ENCODE results near the gene SLCO3A1. TPM values are rescaled to one million over a fixed set of nuclear protein-coding genes. Genes with fewer than 3 reads are reported as not detected.

Gene SLCO3A1
- total and polyA plus RNA-seq, 4 donors, result 9.6 to 60.7 (median 34.4) TPM

DNA sequence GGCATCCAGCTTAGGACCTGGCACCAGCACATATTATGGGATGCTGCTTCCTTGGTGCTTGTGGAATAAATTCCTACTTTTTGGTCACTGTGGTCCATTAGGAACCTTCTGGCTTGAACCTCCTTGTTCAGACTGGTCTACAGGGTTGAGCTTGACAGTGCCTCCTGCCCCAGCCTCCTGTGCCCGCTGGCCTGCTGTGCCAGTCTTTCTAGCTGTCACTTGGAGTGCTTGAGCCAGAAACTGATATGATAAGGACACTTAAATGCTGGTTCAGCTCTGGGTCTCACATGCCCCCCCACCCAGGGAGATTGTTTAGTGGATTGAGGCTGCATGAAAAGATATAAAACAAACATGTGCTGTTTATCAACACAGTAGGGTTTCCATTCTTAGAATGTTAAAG, 147.8 kb downstream of the SLCO3A1 start:
- 68 to 78% methylated on average over 1 of the region's 1 CpG for WGBS, 2 donors
- H3K27ac ChIP-seq (ENCODE audit: low read depth in 1 of 2, low read length in 2 of 2), result no peak overlapping the region
- no peaks in the 10 kb centered on the region for H3K36me3 ChIP-seq (ENCODE audit: control insufficient read depth in 1 of 2, insufficient read depth in 2 of 2, low read length in 1 of 2)
- no peaks in the 10 kb centered on the region for H3K9me3 ChIP-seq (ENCODE audit: control insufficient read depth, low read length)
- ATAC-seq (ENCODE audit: low FRiP score) (no peak), DNase-seq (no peak)
- intact Hi-C loops (cut with DNase I), result no loop called here
- H3K4me1 ChIP-seq (ENCODE audit: control insufficient read depth in 1 of 2, insufficient read depth in 2 of 2, low read length in 2 of 2), result no peaks in the 10 kb centered on the region
- H3K4me3 ChIP-seq (ENCODE audit: low read length in 2 of 2), result no peak overlapping the region
- H3K27me3 ChIP-seq (ENCODE audit: control insufficient read depth in 1 of 2, insufficient read depth in 2 of 2, low read length in 1 of 2), result no peaks in the 10 kb centered on the region

GRCh38 chr15:92002666-92003065, 149.2 kb downstream of the SLCO3A1 start:
- Histone ChIP-seq H3K27me3 (ENCODE audit: control insufficient read depth in 1 of 2, insufficient read depth in 2 of 2, low read length in 1 of 2) (no peaks in the 10 kb centered on the region), H3K36me3 (ENCODE audit: control insufficient read depth in 1 of 2, insufficient read depth in 2 of 2, low read length in 1 of 2) (no peaks in the 10 kb centered on the region), H3K9me3 (ENCODE audit: control insufficient read depth, low read length) (no peaks in the 10 kb centered on the region), H3K4me3 (ENCODE audit: low read length in 2 of 2) (no peak overlapping the region), H3K4me1 (ENCODE audit: control insufficient read depth in 1 of 2, insufficient read depth in 2 of 2, low read length in 2 of 2) (no peaks in the 10 kb centered on the region), H3K27ac (ENCODE audit: low read depth in 1 of 2, low read length in 2 of 2) (no peak overlapping the region)
- WGBS, 2 donors, result 95 to 97% methylated on average over 4 of the region's 4 CpGs
- ATAC-seq (ENCODE audit: low FRiP score), result no peak
- intact Hi-C loops (cut with DNase I), result no loop called here
- no peak for DNase-seq

DNA sequence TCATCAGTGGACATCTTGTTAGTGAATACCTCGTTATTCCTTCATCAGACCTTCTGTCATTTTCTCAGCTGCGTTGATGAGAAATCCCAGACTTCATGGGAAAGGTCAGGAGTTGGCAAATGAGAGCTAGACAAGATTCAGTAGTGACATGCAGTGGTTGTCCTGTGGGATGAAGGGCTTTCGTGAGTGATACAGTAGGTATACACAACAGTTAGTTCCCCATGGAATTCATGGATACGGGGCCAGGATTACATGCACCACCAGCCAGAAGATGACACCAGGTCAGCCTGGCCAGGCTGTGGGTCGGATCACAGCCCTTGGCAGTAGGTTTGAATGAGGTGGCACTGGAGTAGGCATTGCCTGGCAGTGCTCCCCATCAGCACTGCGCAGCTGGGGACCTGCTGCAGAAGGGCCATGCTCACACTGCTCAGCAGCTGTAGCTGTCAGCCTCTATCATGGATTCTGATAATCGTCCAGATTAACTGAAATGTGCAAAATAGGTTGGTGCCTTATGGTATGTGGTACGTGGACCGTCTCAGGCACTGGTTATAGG, 150.1 kb downstream of the SLCO3A1 start:
- WGBS, 2 donors, result 87% methylated on average over 9 of the region's 9 CpGs
- H3K36me3 ChIP-seq (ENCODE audit: control insufficient read depth in 1 of 2, insufficient read depth in 2 of 2, low read length in 1 of 2), result no peaks in the 10 kb centered on the region
- H3K27ac ChIP-seq (ENCODE audit: low read depth in 1 of 2, low read length in 2 of 2), result no peak overlapping the region
- H3K4me3 ChIP-seq (ENCODE audit: low read length in 2 of 2), result no peak overlapping the region
- no peaks in the 10 kb centered on the region for H3K27me3 ChIP-seq (ENCODE audit: control insufficient read depth in 1 of 2, insufficient read depth in 2 of 2, low read length in 1 of 2)
- no peaks in the 10 kb centered on the region for H3K4me1 ChIP-seq (ENCODE audit: control insufficient read depth in 1 of 2, insufficient read depth in 2 of 2, low read length in 2 of 2)
- DNase-seq, result no peak
- no peak for ATAC-seq (ENCODE audit: low FRiP score)
- intact Hi-C loops (cut with DNase I), result no loop called here
- no peaks in the 10 kb centered on the region for H3K9me3 ChIP-seq (ENCODE audit: control insufficient read depth, low read length)

GRCh38 chr15:92005154-92005553, 151.6 kb downstream of the SLCO3A1 start:
- Histone ChIP-seq H3K9me3 (ENCODE audit: control insufficient read depth, low read length) (no peaks in the 10 kb centered on the region), H3K4me3 (ENCODE audit: low read length in 2 of 2) (no peak overlapping the region), H3K4me1 (ENCODE audit: control insufficient read depth in 1 of 2, insufficient read depth in 2 of 2, low read length in 2 of 2) (peaks cover 0 to 5% of the 10 kb centered on the region in 2 donors), H3K27me3 (ENCODE audit: control insufficient read depth in 1 of 2, insufficient read depth in 2 of 2, low read length in 1 of 2) (no peaks in the 10 kb centered on the region), H3K36me3 (ENCODE audit: control insufficient read depth in 1 of 2, insufficient read depth in 2 of 2, low read length in 1 of 2) (no peaks in the 10 kb centered on the region), H3K27ac (ENCODE audit: low read depth in 1 of 2, low read length in 2 of 2) (no peak overlapping the region)
- intact Hi-C loops (cut with DNase I), result no loop called here
- 96 to 98% methylated on average over 6 of the region's 6 CpGs for WGBS, 2 donors
- DNase-seq, result no peak
- ATAC-seq (ENCODE audit: low FRiP score), result no peak

- Histone ChIP-seq H3K4me1 (ENCODE audit: control insufficient read depth in 1 of 2, insufficient read depth in 2 of 2, low read length in 2 of 2) (peaks cover 0 to 5% of the 10 kb centered on the region in 2 donors), H3K4me3 (ENCODE audit: low read length in 2 of 2) (no peak overlapping the region), H3K27ac (ENCODE audit: low read depth in 1 of 2, low read length in 2 of 2) (no peak overlapping the region), H3K9me3 (ENCODE audit: control insufficient read depth, low read length) (no peaks in the 10 kb centered on the region), H3K27me3 (ENCODE audit: control insufficient read depth in 1 of 2, insufficient read depth in 2 of 2, low read length in 1 of 2) (no peaks in the 10 kb centered on the region), H3K36me3 (ENCODE audit: control insufficient read depth in 1 of 2, insufficient read depth in 2 of 2, low read length in 1 of 2) (no peaks in the 10 kb centered on the region)
- DNase-seq (no peak), ATAC-seq (ENCODE audit: low FRiP score) (no peak)
- 89 to 93% methylated on average over 7 of the region's 7 CpGs for WGBS, 2 donors
- intact Hi-C loops (cut with DNase I), result no loop called here
These were observed 152.9 kb downstream of the SLCO3A1 start for GRCh38 chr15:92006186-92007028.

GRCh38 chr15:92009162-92009561, 155.7 kb downstream of the SLCO3A1 start:
- Histone ChIP-seq H3K9me3 (ENCODE audit: control insufficient read depth, low read length) (no peaks in the 10 kb centered on the region), H3K27ac (ENCODE audit: low read depth in 1 of 2, low read length in 2 of 2) (peak overlapping the region; percentile 22 to 92), H3K36me3 (ENCODE audit: control insufficient read depth in 1 of 2, insufficient read depth in 2 of 2, low read length in 1 of 2) (no peaks in the 10 kb centered on the region), H3K4me3 (ENCODE audit: low read length in 2 of 2) (no peak overlapping the region), H3K4me1 (ENCODE audit: control insufficient read depth in 1 of 2, insufficient read depth in 2 of 2, low read length in 2 of 2) (peaks cover 3 to 14% of the 10 kb centered on the region in 2 donors), H3K27me3 (ENCODE audit: control insufficient read depth in 1 of 2, insufficient read depth in 2 of 2, low read length in 1 of 2) (no peaks in the 10 kb centered on the region)
- DNase-seq, result no peak
- 27 to 29% methylated on average over 6 of the region's 6 CpGs for WGBS, 2 donors
- intact Hi-C loops (cut with DNase I), result no loop called here
- ATAC-seq (ENCODE audit: low FRiP score), result no peak

- Histone ChIP-seq H3K36me3 (ENCODE audit: control insufficient read depth in 1 of 2, insufficient read depth in 2 of 2, low read length in 1 of 2) (no peaks in the 10 kb centered on the region), H3K4me3 (ENCODE audit: low read length in 2 of 2) (no peak overlapping the region), H3K4me1 (ENCODE audit: control insufficient read depth in 1 of 2, insufficient read depth in 2 of 2, low read length in 2 of 2) (peaks cover 6 to 16% of the 10 kb centered on the region in 2 donors), H3K9me3 (ENCODE audit: control insufficient read depth, low read length) (no peaks in the 10 kb centered on the region), H3K27me3 (ENCODE audit: control insufficient read depth in 1 of 2, insufficient read depth in 2 of 2, low read length in 1 of 2) (no peaks in the 10 kb centered on the region), H3K27ac (ENCODE audit: low read depth in 1 of 2, low read length in 2 of 2) (peak overlapping the region; percentile 72 to 93)
- peak; percentile 51 for ATAC-seq (ENCODE audit: low FRiP score)
- intact Hi-C loops (cut with DNase I), result no loop called here
- DNase-seq, result peak; percentile 74 to 83
- WGBS, 2 donors, result 25 to 39% methylated on average over 14 of the region's 14 CpGs
These were observed 158.3 kb downstream of the SLCO3A1 start for GRCh38 chr15:92011611-92012367.

GRCh38 chr15:92012368-92012629, 158.8 kb downstream of the SLCO3A1 start:
- peaks cover 6 to 16% of the 10 kb centered on the region in 2 donors for H3K4me1 ChIP-seq (ENCODE audit: control insufficient read depth in 1 of 2, insufficient read depth in 2 of 2, low read length in 2 of 2)
- H3K9me3 ChIP-seq (ENCODE audit: control insufficient read depth, low read length), result no peaks in the 10 kb centered on the region
- intact Hi-C loops (cut with DNase I), result no loop called here
- no peak overlapping the region for H3K4me3 ChIP-seq (ENCODE audit: low read length in 2 of 2)
- ATAC-seq (ENCODE audit: low FRiP score), result no peak
- H3K27me3 ChIP-seq (ENCODE audit: control insufficient read depth in 1 of 2, insufficient read depth in 2 of 2, low read length in 1 of 2), result no peaks in the 10 kb centered on the region
- H3K36me3 ChIP-seq (ENCODE audit: control insufficient read depth in 1 of 2, insufficient read depth in 2 of 2, low read length in 1 of 2), result no peaks in the 10 kb centered on the region
- DNase-seq, result no peak
- 4 to 16% methylated on average over 1 of the region's 1 CpG for WGBS, 2 donors
- peak overlapping the region; percentile 72 to 93 for H3K27ac ChIP-seq (ENCODE audit: low read depth in 1 of 2, low read length in 2 of 2)

Data from aorta (tissue), 5 donors.